ENCODE data around the gene ZNF616. TPM values are rescaled to one million over a fixed set of nuclear protein-coding genes. Genes with fewer than 3 reads are reported as not detected.

Gene ZNF616
- total RNA-seq, 2 experiments from 2014 or later: 11.2 to 11.7 TPM

GRCh38 chr19:52172347-52172746 is 32.6 kb upstream of the ZNF616 start:
- DNase-seq: no peak
- ATAC-seq: no peak
- TF ChIP-seq, protein P1, sequence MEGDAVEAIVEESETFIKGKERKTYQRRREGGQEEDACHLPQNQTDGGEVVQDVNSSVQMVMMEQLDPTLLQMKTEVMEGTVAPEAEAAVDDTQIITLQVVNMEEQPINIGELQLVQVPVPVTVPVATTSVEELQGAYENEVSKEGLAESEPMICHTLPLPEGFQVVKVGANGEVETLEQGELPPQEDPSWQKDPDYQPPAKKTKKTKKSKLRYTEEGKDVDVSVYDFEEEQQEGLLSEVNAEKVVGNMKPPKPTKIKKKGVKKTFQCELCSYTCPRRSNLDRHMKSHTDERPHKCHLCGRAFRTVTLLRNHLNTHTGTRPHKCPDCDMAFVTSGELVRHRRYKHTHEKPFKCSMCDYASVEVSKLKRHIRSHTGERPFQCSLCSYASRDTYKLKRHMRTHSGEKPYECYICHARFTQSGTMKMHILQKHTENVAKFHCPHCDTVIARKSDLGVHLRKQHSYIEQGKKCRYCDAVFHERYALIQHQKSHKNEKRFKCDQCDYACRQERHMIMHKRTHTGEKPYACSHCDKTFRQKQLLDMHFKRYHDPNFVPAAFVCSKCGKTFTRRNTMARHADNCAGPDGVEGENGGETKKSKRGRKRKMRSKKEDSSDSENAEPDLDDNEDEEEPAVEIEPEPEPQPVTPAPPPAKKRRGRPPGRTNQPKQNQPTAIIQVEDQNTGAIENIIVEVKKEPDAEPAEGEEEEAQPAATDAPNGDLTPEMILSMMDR (IDR thresholded peaks at IDR 0.05): no peak
- POLR2A ChIA-PET: interaction anchor here (1.0 to 2.5 kb wide), 5 partner anchors 15 to 34 kb away, joined by 4 to 16 read pairs (median 4); partner anchors contain the start of gene PPP2R1A
- Mint-ChIP-seq H3K4me1 (ENCODE audit: low read depth) (peaks cover 29% of the 10 kb centered on the region), H3K4me3 (peak overlapping the region; percentile 92), H3K27me3 (no peaks in the 10 kb centered on the region), H3K9me3 (peaks cover 1% of the 10 kb centered on the region), H3K27ac (peak overlapping the region; percentile 96), H3K36me3 (ENCODE audit: low read depth) (peaks cover 29% of the 10 kb centered on the region)
- intact Hi-C loops (cut with micrococcal nuclease): no loop called here
- CTCF ChIA-PET: interaction anchor here (1.2 to 1.9 kb wide), 3 partner anchors 17 to 65 kb away, joined by 3 to 4 read pairs (median 4); partner anchors contain the start of gene PPP2R1A

DNA sequence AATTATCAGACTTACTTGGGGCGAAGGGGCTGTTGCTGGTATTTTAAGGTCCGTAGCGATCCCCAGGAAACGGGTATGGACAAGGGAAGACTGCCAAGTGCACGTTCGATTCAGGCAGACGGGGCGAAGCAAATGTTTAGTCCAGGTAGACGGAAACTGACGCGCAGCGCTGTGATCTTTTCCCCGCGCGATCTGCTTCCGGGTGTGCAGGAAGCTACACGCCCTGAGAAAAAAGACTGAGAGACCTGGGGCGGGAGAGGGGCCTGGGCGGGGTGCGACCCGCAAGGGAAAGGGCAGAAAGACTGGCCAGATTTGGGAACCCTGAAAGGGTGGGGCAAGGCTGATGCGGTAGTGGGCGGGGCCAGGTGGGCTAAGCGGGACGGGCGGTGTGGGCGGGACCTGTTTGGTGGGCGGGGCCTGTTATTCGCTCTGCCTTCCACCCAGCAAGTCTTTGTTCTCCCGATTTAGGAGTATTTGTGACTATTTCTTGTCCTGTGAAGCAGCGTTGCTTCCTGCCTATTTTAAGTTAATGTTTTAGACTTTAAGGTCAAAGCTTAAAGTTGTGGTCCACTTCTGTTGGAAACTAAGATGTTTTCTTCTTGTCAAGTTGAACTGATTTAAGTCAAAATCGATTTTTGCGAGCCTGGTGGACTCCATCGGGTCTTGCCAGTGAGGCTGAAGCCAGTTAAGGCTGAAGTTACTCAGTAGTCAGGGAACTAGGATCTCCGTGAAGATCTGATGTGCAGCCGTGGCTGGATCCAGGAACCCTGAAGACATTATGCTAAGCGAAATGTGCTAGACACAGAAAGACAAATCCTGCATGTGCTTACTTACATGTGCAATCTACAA is 31.8 kb upstream of the ZNF616 start, which contains the start of gene ZNF836:
Gene ZNF836 (minus strand): TSS at position 301 of the 849 bp plus-strand sequence. CDS start 3,549 bp downstream, outside the sequence.
- ChIA-PET POLR2A (interaction anchor here (1.0 to 2.5 kb wide), 6 partner anchors 16 to 33 kb away, joined by 3 to 16 read pairs (median 4); partner anchors contain the start of gene PPP2R1A), CTCF (interaction anchor here (0.6 to 1.9 kb wide), 4 partner anchors 18 to 66 kb away, joined by 3 to 4 read pairs (median 4); partner anchors contain the start of gene PPP2R1A)
- intact Hi-C loops (cut with micrococcal nuclease): no loop called here
- H3K4me1 Mint-ChIP-seq (ENCODE audit: low read depth): peaks cover 29% of the 10 kb centered on the region
- ATAC-seq (peak; percentile 96), DNase-seq (peak; percentile 94)
- peak within 1 kb of the TSS; percentile 92 for H3K4me3 Mint-ChIP-seq
- H3K9me3 Mint-ChIP-seq: peaks cover 1% of the 10 kb centered on the region
- H3K27ac Mint-ChIP-seq: peak within 1 kb of the TSS; percentile 96
- H3K27me3 Mint-ChIP-seq: no peaks in the 10 kb centered on the region
- peaks cover 32% of the 10 kb centered on the region for H3K36me3 Mint-ChIP-seq (ENCODE audit: low read depth)
- TF ChIP-seq, protein P1 (IDR thresholded peaks at IDR 0.05): no peak

GRCh38 chr19:52170863-52171320 is 31.2 kb upstream of the ZNF616 start:
- ChIA-PET POLR2A (interaction anchor here (1.0 to 2.5 kb wide), 3 partner anchors 19 to 33 kb away, joined by 3 to 16 read pairs (median 4); partner anchors contain the start of gene PPP2R1A), CTCF (interaction anchor here (0.6 kb wide), 1 partner anchor 32 kb away, joined by 3 read pairs; no protein-coding TSS in a partner anchor)
- DNase-seq: no peak
- intact Hi-C loops (cut with micrococcal nuclease): no loop called here
- peak overlapping the region; percentile 96 for H3K27ac Mint-ChIP-seq
- H3K4me1 Mint-ChIP-seq (ENCODE audit: low read depth): peaks cover 29% of the 10 kb centered on the region
- TF ChIP-seq, protein P1 (IDR thresholded peaks at IDR 0.05): no peak
- H3K9me3 Mint-ChIP-seq: peaks cover 1% of the 10 kb centered on the region
- ATAC-seq: peak; percentile 7
- H3K4me3 Mint-ChIP-seq: peak overlapping the region; percentile 92
- peaks cover 32% of the 10 kb centered on the region for H3K36me3 Mint-ChIP-seq (ENCODE audit: low read depth)
- H3K27me3 Mint-ChIP-seq: no peaks in the 10 kb centered on the region

DNA sequence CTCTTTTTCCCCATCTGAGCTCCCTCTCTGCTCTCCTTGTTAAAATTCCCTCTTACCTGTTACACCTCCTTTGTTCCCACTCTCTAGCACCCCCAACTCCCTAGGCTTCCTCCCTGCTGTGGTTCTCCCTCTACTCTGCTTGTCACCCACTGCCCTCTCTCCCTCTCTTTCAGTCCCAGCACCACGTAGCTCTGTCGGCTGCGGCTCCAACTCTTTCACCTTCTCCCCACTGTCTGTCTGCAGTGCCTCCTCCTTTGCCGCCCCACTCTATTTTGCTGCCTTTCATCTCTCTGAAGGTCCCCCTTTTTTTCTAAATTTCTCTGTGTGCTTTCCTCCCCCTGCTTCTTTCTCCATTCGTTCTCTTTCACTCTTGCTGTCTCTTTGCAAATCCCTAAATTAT is 30.6 kb upstream of the ZNF616 start:
- TF ChIP-seq, protein P1 (IDR thresholded peaks at IDR 0.05): no peak
- H3K27me3 Mint-ChIP-seq: no peaks in the 10 kb centered on the region
- peak overlapping the region; percentile 92 for H3K4me3 Mint-ChIP-seq
- DNase-seq: peak; percentile 27
- intact Hi-C loops (cut with micrococcal nuclease): no loop called here
- ChIA-PET POLR2A (interaction anchor here (2.5 kb wide), 1 partner anchor 19 kb away, joined by 16 read pairs; the partner anchor contains the start of gene PPP2R1A), CTCF (interaction anchor here (1.1 kb wide), 1 partner anchor 67 kb away, joined by 5 read pairs; no protein-coding TSS in a partner anchor)
- peaks cover 29% of the 10 kb centered on the region for H3K4me1 Mint-ChIP-seq (ENCODE audit: low read depth)
- H3K36me3 Mint-ChIP-seq (ENCODE audit: low read depth): peaks cover 37% of the 10 kb centered on the region
- peaks cover 5% of the 10 kb centered on the region for H3K9me3 Mint-ChIP-seq
- H3K27ac Mint-ChIP-seq: peak overlapping the region; percentile 96
- ATAC-seq: no peak

Measured in activated CD8-positive, alpha-beta T cell treated with anti-CD3 and anti-CD28 coated beads for 36 hours (primary cell).